H1 (cell line): ENCODE data around the gene GNAI2. TPM values are rescaled to one million over a fixed set of nuclear protein-coding genes. Genes with fewer than 3 reads are reported as not detected.

Experiments
- BRCA1 ChIP-seq: IDR thresholded peaks from 2 replicates; pipeline ENCODE4 v1.6.1; 2012; ENCODE audit warnings: low read depth, low read length, improper control_type of control experiment
- ZNF274 ChIP-seq: IDR thresholded peaks from 2 replicates; pipeline ENCODE4 v1.7.0; 2012; ENCODE audit warnings: low read length, borderline replicate concordance; ENCODE audit errors: extremely low read depth
- polyA plus RNA-seq, 7 experiments: library from polyadenylated mRNA; depleted of rRNA in 3 of 7; stranded (reverse) in 5 of 7; unstranded in 2 of 7; fragments of >200 nt in 5 of 7; fragments of 200-250 nt in 2 of 7; gene quantifications; 1 replicate in 5 of 7; 2 replicates in 1 of 7; 4 replicates in 1 of 7; pipeline versions ENCODE4 v1.2.1 to v1.2.3, GENCODE V29; 2011 to 2013; ENCODE audit warnings: missing spikeins in 2 of 7, mixed read lengths in 2 of 7
- total RNA-seq: library from RNA; stranded (reverse); fragmentation: NEBNext Ultra II Directional; extraction: Animal tissue kit (Norgen Biotek cat#: 25700); gene quantifications from 2 replicates; pipeline ENCODE4 v1.2.1, GENCODE V29; 2021
- TF ChIP-seq, protein P1 (sequence below), 3 experiments: IDR thresholded peaks; 1 replicate in 2 of 3; 2 replicates in 1 of 3; pipeline versions ENCODE4 v1.5.1 to v1.6.1; 2011; ENCODE audit warnings: low read length in 3 of 3, mild to moderate bottlenecking in 3 of 3, inconsistent platforms in 2 of 3, low read depth in 1 of 3, moderate library complexity in 1 of 3; ENCODE audit not compliant: insufficient read depth in 1 of 3; ENCODE audit errors: control extremely low read depth in 1 of 3

Gene GNAI2
- total and polyA plus RNA-seq, 2 of the 8 experiments (the other 6 are each of a cell fraction or from before 2014, with no cell fraction given): 168 to 539 TPM

- TF ChIP-seq, protein P1, sequence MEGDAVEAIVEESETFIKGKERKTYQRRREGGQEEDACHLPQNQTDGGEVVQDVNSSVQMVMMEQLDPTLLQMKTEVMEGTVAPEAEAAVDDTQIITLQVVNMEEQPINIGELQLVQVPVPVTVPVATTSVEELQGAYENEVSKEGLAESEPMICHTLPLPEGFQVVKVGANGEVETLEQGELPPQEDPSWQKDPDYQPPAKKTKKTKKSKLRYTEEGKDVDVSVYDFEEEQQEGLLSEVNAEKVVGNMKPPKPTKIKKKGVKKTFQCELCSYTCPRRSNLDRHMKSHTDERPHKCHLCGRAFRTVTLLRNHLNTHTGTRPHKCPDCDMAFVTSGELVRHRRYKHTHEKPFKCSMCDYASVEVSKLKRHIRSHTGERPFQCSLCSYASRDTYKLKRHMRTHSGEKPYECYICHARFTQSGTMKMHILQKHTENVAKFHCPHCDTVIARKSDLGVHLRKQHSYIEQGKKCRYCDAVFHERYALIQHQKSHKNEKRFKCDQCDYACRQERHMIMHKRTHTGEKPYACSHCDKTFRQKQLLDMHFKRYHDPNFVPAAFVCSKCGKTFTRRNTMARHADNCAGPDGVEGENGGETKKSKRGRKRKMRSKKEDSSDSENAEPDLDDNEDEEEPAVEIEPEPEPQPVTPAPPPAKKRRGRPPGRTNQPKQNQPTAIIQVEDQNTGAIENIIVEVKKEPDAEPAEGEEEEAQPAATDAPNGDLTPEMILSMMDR (IDR thresholded peaks at IDR 0.05; ENCODE audit: control extremely low read depth in 1 of 3, insufficient read depth in 1 of 3, low read depth in 1 of 3, low read length in 3 of 3): no peak
- TF ChIP-seq BRCA1: no peak
- TF ChIP-seq ZNF274: no peak
These were observed 15.0 kb upstream of the GNAI2 start (continued) for GRCh38 chr3:50221051-50221410.
